ENCODE results near the gene ASPSCR1. TPM values are rescaled to one million over a fixed set of nuclear protein-coding genes. Genes with fewer than 3 reads are reported as not detected.

Gene ASPSCR1
- total RNA-seq, 1 experiment from 2014 or later = 59.2 TPM

- no peak overlapping the region for H3K4me3 ChIP-seq (ENCODE audit: low read depth, low read length)
- H3K4me1 ChIP-seq = peaks cover 15% of the 10 kb centered on the region
- H3K4me1 Mint-ChIP-seq (ENCODE audit: low read depth, unreplicated experiment) = no peaks in the 10 kb centered on the region
- H3K36me3 Mint-ChIP-seq (ENCODE audit: insufficient read depth, unreplicated experiment) = peaks cover 59% of the 10 kb centered on the region
- H3K9me3 ChIP-seq = no peaks in the 10 kb centered on the region
- ChIA-PET POLR2A (interaction anchor here (0.6 to 0.7 kb wide), 2 partner anchors 18 to 214 kb away, joined by 3 to 10 read pairs; partner anchors contain the start of gene DCXR), CTCF (interaction anchor here (0.5 to 5.0 kb wide), 14 partner anchors 11 to 1073 kb away, joined by 3 to 92 read pairs (median 4); partner anchors contain the start of genes DCXR, NOTUM and RAC3)
- TF ChIP-seq, protein P1, sequence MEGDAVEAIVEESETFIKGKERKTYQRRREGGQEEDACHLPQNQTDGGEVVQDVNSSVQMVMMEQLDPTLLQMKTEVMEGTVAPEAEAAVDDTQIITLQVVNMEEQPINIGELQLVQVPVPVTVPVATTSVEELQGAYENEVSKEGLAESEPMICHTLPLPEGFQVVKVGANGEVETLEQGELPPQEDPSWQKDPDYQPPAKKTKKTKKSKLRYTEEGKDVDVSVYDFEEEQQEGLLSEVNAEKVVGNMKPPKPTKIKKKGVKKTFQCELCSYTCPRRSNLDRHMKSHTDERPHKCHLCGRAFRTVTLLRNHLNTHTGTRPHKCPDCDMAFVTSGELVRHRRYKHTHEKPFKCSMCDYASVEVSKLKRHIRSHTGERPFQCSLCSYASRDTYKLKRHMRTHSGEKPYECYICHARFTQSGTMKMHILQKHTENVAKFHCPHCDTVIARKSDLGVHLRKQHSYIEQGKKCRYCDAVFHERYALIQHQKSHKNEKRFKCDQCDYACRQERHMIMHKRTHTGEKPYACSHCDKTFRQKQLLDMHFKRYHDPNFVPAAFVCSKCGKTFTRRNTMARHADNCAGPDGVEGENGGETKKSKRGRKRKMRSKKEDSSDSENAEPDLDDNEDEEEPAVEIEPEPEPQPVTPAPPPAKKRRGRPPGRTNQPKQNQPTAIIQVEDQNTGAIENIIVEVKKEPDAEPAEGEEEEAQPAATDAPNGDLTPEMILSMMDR (IDR thresholded peaks at IDR 0.05; ENCODE audit: insufficient read depth in 1 of 2, low read depth in 1 of 2, low read length in 1 of 2, severe bottlenecking in 1 of 2, unreplicated experiment in 1 of 2) = peak; percentile 70 to 72
- no peaks in the 10 kb centered on the region for H3K27me3 Mint-ChIP-seq (ENCODE audit: insufficient read depth, unreplicated experiment)
- H3K4me3 Mint-ChIP-seq (ENCODE audit: unreplicated experiment) = peak overlapping the region; percentile 83
- no TSS peak for BruUV-seq (replicated peaks)
- intact Hi-C loops (cut with micrococcal nuclease; ENCODE audit: unreplicated experiment) = loop anchor here (5.0 kb wide), 2 partner anchors 93 to 148 kb away; partner anchors contain the start of genes ARHGDIA and MAFG
- no peaks in the 10 kb centered on the region for H3K9me3 Mint-ChIP-seq (ENCODE audit: unreplicated experiment)
- no peaks in the 10 kb centered on the region for H3K27me3 ChIP-seq (replicated peaks; ENCODE audit: control insufficient read depth, insufficient read depth, low read length)
- no peaks in the 10 kb centered on the region; the same call in 1 of the 2 replicates for H3K36me3 ChIP-seq (ENCODE audit: control insufficient read depth, insufficient read depth, low read length)
- H3K27ac Mint-ChIP-seq (ENCODE audit: unreplicated experiment) = peak overlapping the region; percentile 82
- DNase-seq = peak; percentile 75 to 81
Observed at GRCh38 chr17:82019690-82020571, 42.5 kb downstream of the ASPSCR1 start.

DNA sequence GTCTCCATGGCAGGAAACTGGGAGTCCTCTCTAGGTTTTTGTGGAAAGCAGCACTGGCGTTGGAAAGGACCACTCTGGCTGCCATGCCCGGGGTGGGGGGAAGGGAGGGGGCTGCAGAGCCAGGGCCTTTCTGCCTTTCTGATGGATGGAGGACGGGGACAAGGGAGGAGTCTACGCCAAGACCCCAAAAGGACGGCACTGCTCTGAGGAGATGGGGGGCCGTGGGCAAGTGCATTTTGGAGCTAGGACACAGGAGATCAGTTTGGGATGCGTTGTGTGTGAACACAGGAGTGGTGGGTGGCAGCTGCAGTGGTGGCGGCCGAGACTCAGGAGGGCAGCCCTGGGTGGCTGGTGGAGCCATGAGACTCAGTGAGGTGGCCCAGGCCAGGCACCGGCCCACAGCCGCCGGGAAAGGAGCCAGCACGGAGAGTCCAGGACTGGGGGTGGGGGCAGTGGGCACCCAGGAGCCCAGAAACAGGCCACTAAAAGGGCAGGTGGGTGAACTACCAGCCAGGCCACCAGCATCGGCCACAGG, 43.2 kb downstream of the ASPSCR1 start:
- H3K27me3 ChIP-seq (replicated peaks; ENCODE audit: control insufficient read depth, insufficient read depth, low read length) = no peaks in the 10 kb centered on the region
- BruUV-seq (replicated peaks) = no TSS peak
- TF ChIP-seq, protein P1 (IDR thresholded peaks at IDR 0.05; ENCODE audit: insufficient read depth in 1 of 2, low read depth in 1 of 2, low read length in 1 of 2, severe bottlenecking in 1 of 2, unreplicated experiment in 1 of 2) = no peak
- no peaks in the 10 kb centered on the region; the same call in none of the 2 replicates for H3K36me3 ChIP-seq (ENCODE audit: control insufficient read depth, insufficient read depth, low read length)
- H3K27me3 Mint-ChIP-seq (ENCODE audit: insufficient read depth, unreplicated experiment) = no peaks in the 10 kb centered on the region
- H3K4me3 ChIP-seq (ENCODE audit: low read depth, low read length) = no peak overlapping the region
- peaks cover 15% of the 10 kb centered on the region for H3K4me1 ChIP-seq
- H3K36me3 Mint-ChIP-seq (ENCODE audit: insufficient read depth, unreplicated experiment) = peaks cover 65% of the 10 kb centered on the region
- H3K27ac Mint-ChIP-seq (ENCODE audit: unreplicated experiment) = peak overlapping the region; percentile 82
- no peaks in the 10 kb centered on the region for H3K9me3 Mint-ChIP-seq (ENCODE audit: unreplicated experiment)
- intact Hi-C loops (cut with micrococcal nuclease; ENCODE audit: unreplicated experiment) = loop anchor here (1.0 to 5.0 kb wide), 3 partner anchors 59 to 148 kb away; partner anchors contain the start of genes ARHGDIA, MAFG and NOTUM
- ChIA-PET POLR2A (interaction anchor here (2.9 kb wide), 1 partner anchor 11 kb away, joined by 12 read pairs; the partner anchor contains the start of gene RAC3), CTCF (interaction anchor here (0.6 to 5.0 kb wide), 11 partner anchors 10 to 290 kb away, joined by 3 to 92 read pairs (median 5); partner anchors contain the start of genes DCXR, NOTUM and RAC3)
- H3K9me3 ChIP-seq = no peaks in the 10 kb centered on the region
- H3K4me1 Mint-ChIP-seq (ENCODE audit: low read depth, unreplicated experiment) = peaks cover 6% of the 10 kb centered on the region
- peak overlapping the region; percentile 83 for H3K4me3 Mint-ChIP-seq (ENCODE audit: unreplicated experiment)
- DNase-seq = no peak
